Epithelial cell of esophagus (primary cell): ENCODE results near the gene NRDE2.
"Not testable (repeated sequence)": the region's sequence is repeated elsewhere in the genome, so short reads cannot be mapped to it uniquely, and the experiment has no call there.

Source experiments
- DNase-seq: peaks from one replicate; pipeline ENCODE4 v3.0.0; 2010; ENCODE audit warnings: low read depth
- H3K4me3 ChIP-seq: 2 replicates; pipeline ENCODE4 v1.5.1; 2011; ENCODE audit warnings: mild to moderate bottlenecking, low read length, control low read depth
- CTCF ChIP-seq: IDR thresholded peaks from 2 replicates; pipeline ENCODE4 v1.5.1; 2011; ENCODE audit warnings: low read depth, mild to moderate bottlenecking, low read length, control low read depth, inconsistent platforms; ENCODE audit not compliant: insufficient read depth; ENCODE audit errors: missing control alignments

NRDE2 gene

GRCh38 chr14:90256354-90257131 lies 75.2 kb downstream of the NRDE2 start, which contains the start of gene PSMC1:
TSS of gene PSMC1 (plus strand) at chr14:90256553. CDS start at chr14:90256598, 45 bp downstream.
- TF ChIP-seq CTCF: no peak
- peak; percentile 94 for DNase-seq
- peak within 1 kb of the TSS; percentile 96 for H3K4me3 ChIP-seq

- no peak for TF ChIP-seq CTCF
- peak overlapping the region; percentile 96 for H3K4me3 ChIP-seq
- no peak for DNase-seq
These were observed 75.9 kb downstream of the NRDE2 start for GRCh38 chr14:90255871-90256270.

GRCh38 chr14:90253826-90254225 lies 77.9 kb downstream of the NRDE2 start:
- TF ChIP-seq CTCF: no peak

GRCh38 chr14:90248594-90248993 lies 83.1 kb downstream of the NRDE2 start:
- TF ChIP-seq CTCF: no peak
- no peak for DNase-seq
- no peak overlapping the region for H3K4me3 ChIP-seq

More at GRCh38 chr14:90253826-90254225, 77.9 kb downstream of the NRDE2 start:
- no peak for DNase-seq
- no peak overlapping the region for H3K4me3 ChIP-seq

- not testable (repeated sequence) for H3K4me3 ChIP-seq
These were observed 84.3 kb downstream of the NRDE2 start for GRCh38 chr14:90247441-90247840.

GRCh38 chr14:90246936-90247335 lies 84.8 kb downstream of the NRDE2 start:
- no peak for TF ChIP-seq CTCF
- no peak overlapping the region for H3K4me3 ChIP-seq
- no peak for DNase-seq

More at GRCh38 chr14:90247441-90247840, 84.3 kb downstream of the NRDE2 start:
- not testable (repeated sequence) for DNase-seq

GRCh38 chr14:90242444-90242843 lies 89.3 kb downstream of the NRDE2 start:
- no peak for TF ChIP-seq CTCF
- no peak overlapping the region for H3K4me3 ChIP-seq
- DNase-seq: no peak
